HCT116 (cell line): ENCODE data around the gene GATAD1. TPM values are rescaled to one million over a fixed set of nuclear protein-coding genes. Genes with fewer than 3 reads are reported as not detected.
A peak's percentile ranks its signal among the peaks of the same experiment; 100 is the strongest.

Source experiments
- ATAC-seq: fragments of 200-7000 bp; cut with Tn5 transposase; 2 replicates; pipeline ENCODE4 v1.9.1; 2020; ENCODE audit warnings: mild to moderate bottlenecking, moderate library complexity
- Bru-seq: library from RNA; stranded (reverse); fragments of 400-500 nt; gene quantifications from one replicate; lab custom pipeline; 2021; lab: Mats Ljungman, UMichigan
- BruChase-seq, 2 experiments: library from RNA; stranded (reverse); fragments of 400-500 nt; gene quantifications; one replicate each; lab custom pipeline; 2021; lab: Mats Ljungman, UMichigan
- BruUV-seq: library from RNA; stranded (reverse); fragments of 400-500 nt; replicated peaks from 2 replicates; lab custom pipeline; 2021; lab: Mats Ljungman, UMichigan
- CTCF ChIA-PET: fragments of 300-600 bp; sonication (Branson Sonifier 250); formaldehyde crosslinking; loops from one replicate; lab custom pipeline; 2021; ENCODE audit warnings: antibody characterized with exemption; lab: Charles Lee
- POLR2A ChIA-PET: fragments of 300-600, 350-600 bp; sonication (Branson Sonifier 250); formaldehyde crosslinking; loops from one replicate; lab custom pipeline; 2021; ENCODE audit warnings: antibody characterized with exemption; lab: Charles Lee
- RAD21 ChIA-PET, 2 experiments: fragments of 300-600 bp; sonication (Branson Sonifier 250); formaldehyde crosslinking; loops; one replicate each; lab custom pipeline; 2023; ENCODE audit warnings: low total read pairs in 2 of 2; ENCODE audit not compliant: uncharacterized antibody in 2 of 2, unreplicated experiment in 2 of 2, low non-redundant PET in 1 of 2; lab: Charles Lee
- DNase-seq: peaks from one replicate; pipeline ENCODE4 v3.0.0-alpha.2; 2010; ENCODE audit warnings: low read depth, low spot score
- H2AFZ ChIP-seq: fragments of 200-600 bp; shearing (Covaris generic), sonication (generic); 2 replicates; pipeline ENCODE4 v1.6.1; 2017; ENCODE audit warnings: low read depth, mixed run types, mixed read lengths, antibody characterized with exemption, low read length; ENCODE audit not compliant: poor library complexity, severe bottlenecking
- H3K27ac ChIP-seq: 2 replicates; pipeline ENCODE4 v1.5.1; 2012; ENCODE audit warnings: low read depth, low read length
- H3K27me3 ChIP-seq: fragments of 200-600 bp; sonication (generic); 2 replicates; pipeline ENCODE4 v1.6.1; 2016; ENCODE audit warnings: mixed run types, low read length, mixed read lengths; ENCODE audit not compliant: insufficient read depth
- H3K36me3 ChIP-seq, 2 experiments: fragments of 200-500 bp in 1 of 2; fragments of 200-600 bp in 1 of 2; sonication (Bioruptor generic) in 1 of 2; sonication (generic) in 1 of 2; 2 replicates each; pipeline versions ENCODE4 v1.5.1 to v1.6.1; 2014 to 2016; ENCODE audit warnings: low read length in 2 of 2, inconsistent platforms in 1 of 2, mixed read lengths in 1 of 2, mixed run types in 1 of 2; ENCODE audit not compliant: insufficient read depth in 2 of 2, control insufficient read depth in 1 of 2
- H3K4me1 ChIP-seq, 2 experiments: fragments of 200-600 bp in 1 of 2; sonication (generic) in 1 of 2; 2 replicates each; pipeline versions ENCODE4 v1.5.1 to v1.6.1; 2012 to 2017; ENCODE audit warnings: low read length in 2 of 2, inconsistent platforms in 1 of 2, mild to moderate bottlenecking in 1 of 2, mixed read lengths in 1 of 2, mixed run types in 1 of 2, moderate library complexity in 1 of 2; ENCODE audit not compliant: insufficient read depth in 2 of 2, control insufficient read depth in 1 of 2
- H3K4me2 ChIP-seq: fragments of 200-600 bp; sonication (generic); 2 replicates; pipeline ENCODE4 v1.6.1; 2017; ENCODE audit warnings: mixed run types, low read length, mixed read lengths
- H3K4me3 ChIP-seq, 2 experiments: fragments of 200-600 bp in 1 of 2; sonication (generic) in 1 of 2; replicated peaks in 1 of 2; 2 replicates each; pipeline ENCODE4 v1.5.1; 2011 to 2016; ENCODE audit warnings: low read length in 2 of 2, control low read depth in 1 of 2, low read depth in 1 of 2, mild to moderate bottlenecking in 1 of 2, mixed read lengths in 1 of 2, mixed run types in 1 of 2
- H3K79me2 ChIP-seq: fragments of 200-600 bp; sonication (generic); 2 replicates; pipeline ENCODE4 v1.6.1; 2017; ENCODE audit warnings: mild to moderate bottlenecking, mixed run types, low read length, moderate library complexity, mixed read lengths; ENCODE audit not compliant: insufficient read depth
- H3K9ac ChIP-seq: fragments of 200-600 bp; sonication (generic); 2 replicates; pipeline ENCODE4 v1.6.1; 2016; ENCODE audit warnings: low read length, mixed read lengths
- H3K9me2 ChIP-seq: fragments of 200-600 bp; sonication (generic), shearing (Covaris generic); 2 replicates; pipeline ENCODE4 v1.6.1; 2017; ENCODE audit warnings: mixed run types, mild to moderate bottlenecking, moderate library complexity; ENCODE audit not compliant: insufficient read depth
- H3K9me3 ChIP-seq, 2 experiments: fragments of 200-500 bp in 1 of 2; fragments of 200-600 bp in 1 of 2; sonication (Bioruptor generic) in 1 of 2; sonication (generic) in 1 of 2; 2 replicates each; pipeline ENCODE4 v1.6.1; 2014 to 2017; ENCODE audit warnings: low read length in 2 of 2, mixed read lengths in 2 of 2, inconsistent platforms in 1 of 2, low read depth in 1 of 2, mild to moderate bottlenecking in 1 of 2, mixed run types in 1 of 2, moderate library complexity in 1 of 2; ENCODE audit not compliant: control insufficient read depth in 1 of 2, insufficient read depth in 1 of 2
- H4K20me1 ChIP-seq: fragments of 200-600 bp; sonication (generic), shearing (Covaris generic); 2 replicates; pipeline ENCODE4 v1.6.1; 2017; ENCODE audit warnings: mixed run types, mild to moderate bottlenecking, moderate library complexity; ENCODE audit not compliant: insufficient read depth
- CBX3 ChIP-seq: IDR thresholded peaks from 2 replicates; pipeline ENCODE4 v1.6.1; 2012; ENCODE audit warnings: low read depth
- CEBPB ChIP-seq: IDR thresholded peaks from 2 replicates; pipeline ENCODE4 v1.6.1; 2012; ENCODE audit warnings: low read depth
- CTCF ChIP-seq, 3 experiments: fragments of 200-600 bp in 1 of 3; sonication (generic) in 1 of 3; IDR thresholded peaks in 2 of 3; conservative IDR thresholded peaks in 1 of 3; 2 replicates each; pipeline ENCODE4 v1.5.1; 2012 to 2017; ENCODE audit warnings: low read depth in 2 of 3, low read length in 2 of 3, antibody characterized with exemption in 1 of 3, borderline replicate concordance in 1 of 3, control low read depth in 1 of 3, mild to moderate bottlenecking in 1 of 3, mixed read lengths in 1 of 3, mixed run types in 1 of 3, moderate library complexity in 1 of 3; ENCODE audit not compliant: insufficient read depth in 1 of 3
- EGR1 ChIP-seq: IDR thresholded peaks from 2 replicates; pipeline ENCODE4 v1.6.1; 2012; ENCODE audit warnings: low read depth
- ELF1 ChIP-seq: IDR thresholded peaks from 2 replicates; pipeline ENCODE4 v1.6.1; 2012; ENCODE audit warnings: low read depth, borderline replicate concordance
- EZH2 ChIP-seq: fragments of 200-600 bp; sonication (generic); IDR thresholded peaks from 2 replicates; pipeline ENCODE4 v1.6.1; 2017; ENCODE audit warnings: antibody characterized with exemption, mixed run types
- EZH2phosphoT487 ChIP-seq: fragments of 200-600 bp; IDR thresholded peaks from 2 replicates; pipeline ENCODE4 v1.6.1; 2018; ENCODE audit warnings: antibody characterized with exemption, borderline replicate concordance
- JUND ChIP-seq: IDR thresholded peaks from 2 replicates; pipeline ENCODE4 v1.6.1; 2012
- MAX ChIP-seq: IDR thresholded peaks from 2 replicates; pipeline ENCODE4 v1.6.1; 2012
- POLR2A ChIP-seq: IDR thresholded peaks from 2 replicates; pipeline ENCODE4 v1.7.0; 2011; ENCODE audit warnings: borderline replicate concordance; ENCODE audit not compliant: insufficient read depth, insufficient read length; ENCODE audit errors: extremely low read depth
- POLR2AphosphoS5 ChIP-seq: IDR thresholded peaks from 2 replicates; pipeline ENCODE4 v1.6.1; 2011; ENCODE audit warnings: mild to moderate bottlenecking, low read depth, low read length, moderate library complexity
- REST ChIP-seq: IDR thresholded peaks from 2 replicates; pipeline ENCODE4 v1.6.1; 2012; ENCODE audit warnings: low read depth
- SIN3A ChIP-seq: IDR thresholded peaks from 2 replicates; pipeline ENCODE4 v1.6.1; 2012; ENCODE audit warnings: low read depth
- SP1 ChIP-seq: IDR thresholded peaks from 2 replicates; pipeline ENCODE4 v1.6.1; 2012; ENCODE audit warnings: low read depth
- YY1 ChIP-seq: IDR thresholded peaks from 2 replicates; pipeline ENCODE4 v1.6.1; 2011; ENCODE audit warnings: low read length, low read depth, moderate library complexity, mild to moderate bottlenecking; ENCODE audit not compliant: insufficient replicate concordance; ENCODE audit errors: extremely low read depth
- ZFX ChIP-seq: fragments of 450-650 bp; IDR thresholded peaks from 2 replicates; pipeline ENCODE4 v1.6.1; 2017
- intact Hi-C: fragments of 100-400 bp; cut with micrococcal nuclease; formaldehyde crosslinking; loops from 2 replicates; pipeline ENCODE4 v1.10.0; 2022
- long read RNA-seq: library from polyadenylated mRNA; unstranded; transcript quantifications from one replicate; pipeline ENCODE4 v2.0.0, GENCODE V29; 2021; ENCODE audit not compliant: unreplicated experiment
- polyA plus RNA-seq: library from polyadenylated mRNA; unstranded; fragments of >200 nt; gene quantifications from 2 replicates; pipeline ENCODE4 v1.2.1, GENCODE V29; 2012; ENCODE audit warnings: missing spikeins
- total RNA-seq: library from RNA; stranded (reverse); gene quantifications from one replicate; pipeline ENCODE4 v1.2.1, GENCODE V29; 2021; ENCODE audit not compliant: unreplicated experiment

GATAD1 gene
- total RNA-seq = 23.9 TPM
- polyA plus RNA-seq = 9.5 and 12.1 TPM in 2 replicates
- Bru-seq, nascent RNA = percentile 93 among the genes with signal in this experiment
- BruChase-seq, experiment 1, labeled RNA remaining after a 6-hour chase = percentile 94 among the genes with signal in this experiment
- BruChase-seq, experiment 2, labeled RNA remaining after a 2-hour chase = percentile 94 among the genes with signal in this experiment
- long read RNA-seq, transcript GATAD1-201 (5 exons, 3,962 nt) = major isoform, 28 of 48 reads
- long read RNA-seq, partial matches to known transcripts = 6 of 48 reads
- long read RNA-seq, other reads (novel, unspliced or antisense) = 9 of 48 reads

- intact Hi-C loops = loop anchor here (1.0 to 10.0 kb wide), 7 partner anchors 23 to 1363 kb away; partner anchors contain the start of genes ANKIB1, KRIT1, LRRD1 and MTERF1
- Histone ChIP-seq H4K20me1 (no peaks in the 10 kb centered on the region), H2AFZ (peak within 1 kb of the TSS; percentile 83), H3K27me3 (no peaks in the 10 kb centered on the region), H3K79me2 (peaks cover 33% of the 10 kb centered on the region), H3K27ac (peak within 1 kb of the TSS; percentile 87), H3K9ac (peak within 1 kb of the TSS; percentile 94), H3K4me3 (peak within 1 kb of the TSS; percentile 72 to 87), H3K4me1 (peaks cover 4 to 10% of the 10 kb centered on the region in 2 experiments; a peak in 3 of 4 replicates), H3K36me3 (peaks cover 20 to 27% of the 10 kb centered on the region in 2 experiments), H3K4me2 (peak within 1 kb of the TSS; percentile 89), H3K9me2 (no peaks in the 10 kb centered on the region), H3K9me3 (no peaks in the 10 kb centered on the region)
- POLR2A ChIA-PET = interaction anchor here (0.5 to 1.3 kb wide), 4 partner anchors 10 to 566 kb away, joined by 3 to 6 read pairs (median 3); no protein-coding TSS in a partner anchor
- RAD21 ChIA-PET = interaction anchor here (0.9 to 1.3 kb wide), 2 partner anchors 567 to 580 kb away, joined by 3 to 4 read pairs; no protein-coding TSS in a partner anchor
- CTCF ChIA-PET = interaction anchor here (0.6 to 3.2 kb wide), 23 partner anchors 10 to 1992 kb away, joined by 3 to 24 read pairs (median 4); partner anchors contain the start of genes ANKIB1, KRIT1, MTERF1 and RBM48
- no TSS peak for BruUV-seq
- DNase-seq (peak; percentile 88), ATAC-seq (peak; percentile 89)
- TF ChIP-seq JUND (no peak), EGR1 (0 out of 2 replicates have a peak, but pooled peaks have one; percentile 2), CBX3 (peak; percentile 78; the same call in 1 of the 2 replicates), ELF1 (peak; percentile 86), SP1 (no peak), CTCF (IDR thresholded peaks at IDR 0.05 in 2 of 3, conservative IDR thresholded peaks at IDR 0.05 in 1 of 3; ENCODE audit: borderline replicate concordance in 1 of 3, insufficient read depth in 1 of 3, low read depth in 2 of 3, low read length in 2 of 3) (peak in 1 of 3 experiments; percentile 89; a peak in 1 of 6 replicates), YY1 (peak; percentile 70), SIN3A (no peak; the same call in 1 of the 2 replicates), EZH2 (no peak), EZH2phosphoT487 (no peak), ZFX (peak; percentile 91), MAX (peak; percentile 68), REST (no peak), POLR2AphosphoS5 (peak; percentile 94), POLR2A (peak; percentile 43), CEBPB (no peak)
Measured at GRCh38 chr7:92447345-92448204, at the start of gene GATAD1. TSS of gene GATAD1 (plus strand) at chr7:92447482. CDS start at chr7:92447730, 248 bp downstream.
